GM20000 (cell line): ENCODE data around the gene NOC2L.

Experiments
- DNase-seq: peaks from one replicate; pipeline ENCODE4 v3.0.0; 2012; ENCODE audit warnings: low spot score
- CTCF ChIP-seq: IDR thresholded peaks from 2 replicates; pipeline ENCODE4 v1.5.1; 2012; ENCODE audit warnings: mild to moderate bottlenecking, control low read depth; ENCODE audit errors: extremely low read depth, missing control alignments

Gene NOC2L

GRCh38 chr1:970973-971730 is 12.1 kb upstream of the NOC2L start:
- no peak for DNase-seq
- TF ChIP-seq CTCF = no peak

GRCh38 chr1:970242-970972 is 11.4 kb upstream of the NOC2L start:
- DNase-seq = no peak
- TF ChIP-seq CTCF = no peak

GRCh38 chr1:969260-969855 is 10.3 kb upstream of the NOC2L start:
- DNase-seq = no peak

GRCh38 chr1:967466-968343 is 8.6 kb upstream of the NOC2L start:
- TF ChIP-seq CTCF = no peak
- no peak for DNase-seq

More at GRCh38 chr1:969260-969855, 10.3 kb upstream of the NOC2L start:
- TF ChIP-seq CTCF = no peak

- TF ChIP-seq CTCF = no peak
- DNase-seq = peak; percentile 94
These were observed 7.7 kb upstream of the NOC2L start for GRCh38 chr1:966704-967300.

- TF ChIP-seq CTCF = no peak
- DNase-seq = peak; percentile 84
These were observed 7.2 kb upstream of the NOC2L start, which contains the start of gene PLEKHN1 for GRCh38 chr1:966135-966703. TSS of gene PLEKHN1 (plus strand) at chr1:966482. CDS start at chr1:966532, 50 bp downstream.
